HG02840 (cell line): ENCODE measurements around the gene PKP3.
"Not testable (repeated sequence)": the region's sequence is repeated elsewhere in the genome, so short reads cannot be mapped to it uniquely, and the experiment has no call there.

ENCODE experiments used
- ATAC-seq: cut with Tn5 transposase; IDR thresholded peaks from one replicate; pipeline ENCODE4 v1.9.1; 2021; ENCODE audit warnings: mild to moderate bottlenecking, moderate library complexity, moderate number of reproducible peaks; ENCODE audit not compliant: unreplicated experiment, low FRiP score

Gene PKP3

GRCh38 chr11:363443-363805 is 30.6 kb upstream of the PKP3 start:
- not testable (repeated sequence) for ATAC-seq

- ATAC-seq, result no peak
Measured at GRCh38 chr11:363948-364761, 29.9 kb upstream of the PKP3 start.

DNA sequence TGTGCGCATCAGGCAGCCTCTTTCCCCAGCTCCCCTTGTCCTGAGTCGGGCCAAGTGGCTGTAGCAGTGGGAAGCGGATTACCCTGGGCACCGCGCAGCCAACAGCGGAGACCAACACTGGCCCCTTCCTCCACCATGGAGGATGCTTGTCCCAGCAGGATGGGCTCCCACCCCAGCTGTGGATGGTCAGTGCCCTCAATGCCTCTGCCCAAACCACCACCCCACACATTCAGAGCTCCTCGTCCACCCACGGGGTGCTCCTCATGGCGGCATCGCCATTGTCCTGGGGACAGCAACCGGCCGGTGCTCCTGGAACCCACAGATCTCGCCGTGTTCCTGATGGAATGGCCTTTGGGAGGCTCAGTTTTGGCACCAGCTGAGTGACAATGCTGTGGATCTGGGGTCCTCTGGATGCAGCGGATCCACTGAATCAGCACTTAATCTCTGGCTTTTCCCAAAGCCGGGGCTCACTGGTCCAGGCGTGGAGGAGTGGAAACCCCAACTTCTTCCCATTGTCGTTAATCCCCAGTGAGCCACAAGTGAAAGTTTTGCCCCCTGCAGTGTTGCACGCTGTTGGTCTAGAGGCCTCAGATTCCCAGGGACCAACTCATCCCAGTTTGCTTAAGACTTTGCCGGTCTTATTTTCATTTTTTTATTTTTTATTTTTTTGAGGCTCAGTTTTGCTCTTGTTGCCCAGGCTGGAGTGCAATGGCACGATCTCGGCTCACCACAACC is 28.9 kb upstream of the PKP3 start:
- ATAC-seq, result no peak

DNA sequence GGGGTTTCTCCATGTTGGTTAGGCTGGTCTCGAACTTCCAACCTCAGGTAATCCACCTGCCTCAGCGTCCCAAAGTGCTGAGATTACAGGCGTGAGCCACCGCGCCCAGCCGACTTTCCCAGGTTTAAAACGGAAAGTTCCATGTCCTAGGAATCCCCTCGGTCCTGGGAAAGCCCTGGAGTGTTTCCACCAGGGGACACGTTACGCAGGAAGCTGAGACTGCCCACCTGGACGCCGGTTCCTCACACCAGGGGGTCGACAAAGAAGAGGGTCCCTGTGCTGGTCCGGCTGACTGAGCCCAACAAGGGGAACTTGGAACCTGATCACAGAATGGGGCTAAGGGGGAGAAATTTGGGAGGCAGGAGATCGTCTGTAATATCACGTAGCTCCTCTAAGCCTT is 28.2 kb upstream of the PKP3 start:
- no peak for ATAC-seq

- no peak for ATAC-seq
Measured at GRCh38 chr11:367956-368413, 26.0 kb upstream of the PKP3 start.

DNA sequence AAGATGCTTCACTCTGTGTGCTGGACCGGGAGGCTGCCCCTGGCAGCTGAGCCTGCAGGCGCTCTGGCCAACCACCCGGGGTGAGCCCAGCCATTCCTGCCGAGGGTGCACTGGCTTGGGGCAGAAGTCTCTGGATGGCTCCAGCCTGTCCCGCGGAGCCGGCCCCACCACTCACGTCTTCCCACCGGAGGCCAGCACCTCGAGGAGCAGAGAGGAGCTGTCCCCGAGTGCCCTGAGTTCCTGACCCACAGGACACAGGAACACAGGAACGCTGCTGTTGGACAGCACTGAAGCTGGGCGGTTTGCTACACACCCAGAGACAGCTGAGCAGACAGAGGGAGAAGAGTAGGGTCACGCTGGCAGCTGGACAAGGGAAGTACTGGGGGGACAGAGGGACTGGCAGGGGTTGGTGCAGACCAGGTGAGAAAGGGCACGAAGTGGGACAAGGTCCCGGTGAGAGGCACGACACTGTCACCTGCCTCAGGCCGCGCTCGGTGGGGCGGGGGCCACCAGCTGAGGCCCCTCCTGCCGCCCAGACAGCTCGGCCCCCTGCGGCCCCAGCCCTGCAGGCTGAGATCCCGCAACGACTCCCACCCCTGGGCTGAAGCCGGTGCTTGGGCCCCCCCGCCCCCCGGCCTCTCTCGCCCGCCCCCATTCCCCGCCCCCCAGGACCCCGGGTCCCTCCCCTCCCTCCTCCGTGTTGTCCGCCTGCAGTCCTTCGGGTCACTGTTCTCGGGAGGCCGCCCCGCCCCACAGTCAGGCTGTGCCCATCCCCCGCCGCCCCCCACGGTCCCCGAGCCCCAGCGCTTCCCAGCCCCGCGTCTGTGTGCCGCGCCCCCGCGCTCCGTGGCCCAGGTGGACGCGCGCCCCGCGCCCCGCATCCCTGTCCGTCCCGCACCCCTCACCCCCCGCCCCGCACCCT is 25.3 kb upstream of the PKP3 start:
- no peak for ATAC-seq

DNA sequence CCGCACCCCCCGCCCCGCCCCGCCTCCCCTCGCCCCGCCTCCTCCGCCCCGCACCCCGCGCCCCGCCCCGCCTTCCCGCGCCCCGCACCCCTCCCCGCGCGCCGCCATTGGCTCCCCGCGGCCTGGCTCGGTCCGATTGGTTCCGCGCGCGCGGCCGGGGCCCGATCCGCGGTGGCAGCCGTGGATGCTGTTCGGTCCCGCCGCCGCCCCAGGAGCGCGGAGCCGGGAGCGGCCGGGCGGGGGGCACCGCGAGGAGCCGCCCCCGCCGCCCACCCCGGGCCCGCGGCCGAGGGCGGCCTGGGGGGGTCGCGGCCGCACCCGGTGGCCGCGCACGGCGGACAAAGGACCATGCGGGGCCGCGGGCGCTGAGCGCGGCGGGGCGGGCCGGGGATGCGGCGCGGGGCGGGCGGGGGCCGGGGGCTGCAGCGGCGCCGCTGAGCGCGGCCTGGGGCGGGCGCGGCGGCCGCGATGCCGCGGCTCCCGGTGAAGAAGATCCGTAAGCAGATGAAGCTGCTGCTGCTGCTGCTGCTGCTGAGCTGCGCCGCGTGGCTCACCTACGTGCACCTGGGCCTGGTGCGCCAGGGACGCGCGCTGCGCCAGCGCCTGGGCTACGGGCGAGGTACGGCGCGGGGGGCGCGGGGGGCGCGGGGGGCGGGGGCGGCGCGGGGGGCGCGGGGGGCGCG is 24.5 kb upstream of the PKP3 start, which contains the start of gene B4GALNT4:
Gene B4GALNT4, plus strand, starts transcription at position 164 of the 683 bp plus-strand sequence. Its CDS starts 305 bp downstream, at position 469.
- no peak for ATAC-seq

DNA sequence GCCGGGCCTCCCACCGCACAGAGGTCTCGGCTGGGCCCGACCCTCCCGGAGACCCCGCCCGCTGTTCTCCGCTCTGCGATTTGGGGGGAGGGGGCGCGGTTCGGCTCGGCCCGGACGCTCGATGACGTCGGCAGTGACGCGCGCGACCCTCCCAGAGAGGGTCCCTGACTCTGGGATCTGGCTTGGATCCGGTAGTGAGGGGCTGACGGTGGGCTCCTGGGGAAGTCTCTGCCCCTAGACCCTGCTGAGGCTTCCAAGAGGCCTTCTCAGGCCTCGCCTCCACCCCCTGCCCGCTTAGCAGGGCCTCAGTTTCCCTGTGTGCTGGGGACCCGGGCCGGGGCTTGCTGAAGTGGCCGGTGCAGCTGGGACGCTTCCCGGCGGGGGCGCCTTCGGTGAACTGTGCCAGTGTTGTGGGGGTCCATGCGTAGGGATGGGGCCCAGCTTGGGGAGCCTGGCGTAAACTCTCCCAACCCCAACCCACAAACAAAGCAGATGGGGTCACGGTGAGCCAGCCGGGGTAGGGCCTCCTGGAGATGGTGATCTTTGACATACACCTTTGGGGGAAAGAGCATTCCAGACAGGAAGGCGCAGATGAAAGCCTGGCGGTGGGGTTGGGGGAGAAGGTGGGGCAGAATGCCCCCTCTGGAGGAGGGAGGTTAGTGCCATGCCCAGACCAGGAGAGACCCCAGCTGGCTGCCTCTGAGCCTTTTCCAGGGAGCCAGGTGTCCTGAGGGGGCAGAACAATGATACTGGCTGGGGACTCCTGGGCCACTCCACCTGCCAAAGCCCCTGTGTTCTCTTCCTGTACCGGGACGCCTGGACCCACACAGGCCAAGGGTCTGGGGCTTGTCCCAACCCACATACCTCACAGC is 23.7 kb upstream of the PKP3 start:
- ATAC-seq, result no peak

DNA sequence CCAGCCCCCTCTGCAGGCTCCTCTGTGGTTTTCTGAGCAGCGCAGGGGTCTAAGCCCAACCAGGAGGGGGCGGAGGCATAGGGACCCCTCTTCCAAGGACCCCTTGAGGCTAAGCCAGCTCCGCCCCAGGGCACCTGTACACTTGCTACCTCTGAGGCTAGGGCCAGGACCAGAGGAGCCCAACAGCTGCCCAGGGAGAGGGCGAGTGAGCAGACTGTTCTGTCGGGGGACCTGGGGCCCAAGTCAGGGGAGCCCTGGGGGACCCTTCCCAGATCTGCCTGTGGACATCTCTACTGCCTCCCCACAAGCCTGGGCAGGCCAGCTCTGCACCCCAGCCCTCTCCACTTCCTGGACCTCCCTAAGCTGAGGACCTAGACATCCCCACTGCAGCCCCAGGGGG is 23.0 kb upstream of the PKP3 start:
- ATAC-seq, result no peak

- no peak for ATAC-seq
Measured at GRCh38 chr11:371716-372590, 22.1 kb upstream of the PKP3 start.

DNA sequence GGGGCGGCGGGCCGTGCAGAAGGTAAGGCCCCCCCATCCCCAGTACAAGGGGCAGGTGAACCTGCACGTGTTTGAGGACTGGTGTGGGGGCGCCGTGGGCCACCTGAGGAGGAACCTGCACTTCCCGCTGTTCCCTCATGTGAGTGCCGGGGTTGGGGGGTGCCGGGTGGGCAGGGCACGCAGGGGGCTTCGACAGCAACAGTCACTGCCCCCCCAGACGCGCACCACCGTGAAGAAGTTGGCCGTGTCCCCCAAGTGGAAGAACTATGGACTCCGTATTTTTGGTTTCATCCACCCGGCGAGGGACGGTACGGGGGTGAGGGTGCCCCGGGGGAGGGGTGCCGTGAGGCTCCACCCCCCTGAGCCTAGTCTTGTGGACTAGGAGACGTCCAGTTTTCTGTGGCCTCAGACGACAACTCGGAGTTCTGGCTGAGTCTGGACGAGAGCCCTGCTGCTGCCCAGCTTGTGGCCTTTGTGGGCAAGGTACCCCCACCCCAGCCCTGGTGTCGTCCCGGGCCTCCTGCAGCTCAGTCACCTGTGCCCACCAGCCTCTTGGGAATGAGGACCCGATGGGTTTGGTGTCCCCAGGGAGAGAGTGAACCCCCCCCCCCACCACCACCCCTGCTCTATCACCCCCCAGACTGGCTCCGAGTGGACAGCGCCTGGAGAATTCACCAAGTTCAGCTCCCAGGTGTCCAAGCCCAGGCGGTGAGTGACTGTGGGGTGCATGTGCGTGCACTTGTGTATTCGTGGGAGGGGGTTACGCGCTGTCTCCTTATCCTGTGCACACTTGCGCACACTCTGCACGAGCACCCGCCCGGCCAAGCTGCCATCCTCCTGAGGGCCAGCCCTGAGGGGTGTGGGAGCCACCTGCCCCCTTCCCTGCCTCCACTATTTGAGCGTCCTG is 20.9 kb upstream of the PKP3 start:
- ATAC-seq, result no peak

- ATAC-seq, result no peak
Measured at GRCh38 chr11:373716-374551, 20.1 kb upstream of the PKP3 start.

DNA sequence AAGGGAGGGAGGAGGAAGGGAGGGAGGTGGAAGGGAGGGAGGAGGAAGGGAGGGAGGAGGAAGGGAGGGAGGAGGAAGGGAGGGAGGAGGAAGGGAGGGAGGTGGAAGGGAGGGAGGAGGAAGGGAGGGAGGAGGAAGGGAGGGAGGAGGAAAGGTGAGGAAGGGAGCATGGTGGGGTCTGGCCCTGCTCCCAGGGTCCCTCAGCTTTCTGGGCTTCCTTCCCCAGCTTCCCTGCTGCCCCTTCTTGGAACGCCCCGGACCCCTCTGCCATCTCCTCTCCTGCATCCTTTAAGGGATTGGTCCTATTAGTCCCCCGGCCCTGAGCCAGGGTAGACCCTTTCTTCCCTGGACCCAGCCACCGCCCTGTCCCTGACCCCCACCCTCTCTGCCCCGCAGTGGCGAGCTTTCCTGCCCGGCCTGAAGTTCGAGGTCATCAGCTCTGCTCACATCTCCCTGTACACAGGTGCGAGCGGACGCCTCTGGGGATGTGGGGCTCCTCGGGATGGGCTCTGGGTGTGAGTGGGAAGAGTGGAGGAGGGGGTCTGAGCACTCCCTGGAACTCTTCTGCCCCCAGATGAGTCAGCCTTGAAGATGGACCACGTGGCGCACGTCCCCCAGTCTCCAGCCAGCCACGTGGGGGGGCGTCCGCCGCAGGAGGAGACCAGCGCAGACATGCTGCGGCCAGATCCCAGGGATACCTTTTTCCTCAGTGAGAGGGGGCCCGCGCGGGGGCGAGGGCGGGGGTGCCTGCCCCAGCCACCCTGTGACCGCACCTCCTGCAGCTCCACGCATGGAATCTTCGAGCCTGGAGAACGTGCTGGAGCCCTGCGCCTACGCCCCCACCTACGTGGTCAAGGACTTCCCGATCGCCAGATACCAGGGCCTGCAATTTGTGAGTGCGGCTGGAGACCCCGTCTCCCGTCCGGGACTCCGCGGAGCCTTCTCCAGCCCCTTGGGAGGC is 18.7 kb upstream of the PKP3 start:
- ATAC-seq, result no peak

- ATAC-seq, result no peak
Measured at GRCh38 chr11:376531-377173, 17.4 kb upstream of the PKP3 start.
